Astrocyte (in vitro differentiated cells and primary cell): Measurements from ENCODE around the gene DRC1.

Experiments
- EZH2 ChIP-seq: IDR thresholded peaks from 2 replicates; pipeline ENCODE4 v1.6.1; 2012; ENCODE audit warnings: mild to moderate bottlenecking, low read length, inconsistent platforms; ENCODE audit not compliant: insufficient read depth
- TF ChIP-seq, protein P1 (sequence below): IDR thresholded peaks from 2 replicates; pipeline ENCODE4 v1.5.1; 2011; ENCODE audit warnings: low read depth, mild to moderate bottlenecking, inconsistent platforms, low read length, moderate library complexity; ENCODE audit not compliant: insufficient read depth

- TF ChIP-seq, protein P1, sequence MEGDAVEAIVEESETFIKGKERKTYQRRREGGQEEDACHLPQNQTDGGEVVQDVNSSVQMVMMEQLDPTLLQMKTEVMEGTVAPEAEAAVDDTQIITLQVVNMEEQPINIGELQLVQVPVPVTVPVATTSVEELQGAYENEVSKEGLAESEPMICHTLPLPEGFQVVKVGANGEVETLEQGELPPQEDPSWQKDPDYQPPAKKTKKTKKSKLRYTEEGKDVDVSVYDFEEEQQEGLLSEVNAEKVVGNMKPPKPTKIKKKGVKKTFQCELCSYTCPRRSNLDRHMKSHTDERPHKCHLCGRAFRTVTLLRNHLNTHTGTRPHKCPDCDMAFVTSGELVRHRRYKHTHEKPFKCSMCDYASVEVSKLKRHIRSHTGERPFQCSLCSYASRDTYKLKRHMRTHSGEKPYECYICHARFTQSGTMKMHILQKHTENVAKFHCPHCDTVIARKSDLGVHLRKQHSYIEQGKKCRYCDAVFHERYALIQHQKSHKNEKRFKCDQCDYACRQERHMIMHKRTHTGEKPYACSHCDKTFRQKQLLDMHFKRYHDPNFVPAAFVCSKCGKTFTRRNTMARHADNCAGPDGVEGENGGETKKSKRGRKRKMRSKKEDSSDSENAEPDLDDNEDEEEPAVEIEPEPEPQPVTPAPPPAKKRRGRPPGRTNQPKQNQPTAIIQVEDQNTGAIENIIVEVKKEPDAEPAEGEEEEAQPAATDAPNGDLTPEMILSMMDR: no peak
- no peak for TF ChIP-seq EZH2
Observed at GRCh38 chr2:26471289-26471688, 69.6 kb downstream of the DRC1 start.
